K562 (cell line): ENCODE data around the gene REEP6. TPM values are rescaled to one million over a fixed set of nuclear protein-coding genes. Genes with fewer than 3 reads are reported as not detected.

Source experiments
- ASH1L ChIP-seq: fragments of 450-650 bp; IDR thresholded peaks from 2 replicates; pipeline ENCODE4 v1.6.1; 2018; ENCODE audit warnings: borderline replicate concordance, mild to moderate bottlenecking, low read depth; ENCODE audit not compliant: partially characterized antibody
- ATF1 ChIP-seq, 2 experiments: fragments of 450-650 bp in 1 of 2; IDR thresholded peaks; 2 replicates each; pipeline ENCODE4 v1.6.1; 2016; ENCODE audit warnings: missing compliant biosample characterization in 1 of 2, missing genetic modification characterization in 1 of 2
- CCNT2 ChIP-seq: IDR thresholded peaks from 2 replicates; pipeline ENCODE4 v1.6.1; 2011; ENCODE audit warnings: borderline replicate concordance, low read depth, mild to moderate bottlenecking, moderate library complexity, mixed read lengths, low read length; ENCODE audit not compliant: insufficient read length; ENCODE audit errors: extremely low read depth
- CGGBP1 ChIP-seq: fragments of 250-450 bp; sonication (Bioruptor Pico); IDR thresholded peaks from 2 replicates; pipeline ENCODE4 v1.9.0; 2021; ENCODE audit warnings: mild to moderate bottlenecking
- MAZ ChIP-seq, 2 experiments: fragments of 450-650 bp in 1 of 2; sonication (generic) in 1 of 2; formaldehyde crosslinking; IDR thresholded peaks in 1 of 2; conservative IDR thresholded peaks in 1 of 2; 2 replicates each; pipeline versions ENCODE4 v1.4.0 to v1.5.0; 2020; ENCODE audit warnings: mild to moderate bottlenecking in 1 of 2, missing genetic modification reagents in 1 of 2
- NCOA2 ChIP-seq, 2 experiments: fragments of 450-650 bp; IDR thresholded peaks; 2 replicates each; pipeline ENCODE4 v1.6.1; 2018; ENCODE audit warnings: mild to moderate bottlenecking in 2 of 2, moderate library complexity in 1 of 2; ENCODE audit not compliant: partially characterized antibody in 2 of 2
- POLR2B ChIP-seq: fragments of 450-650 bp; IDR thresholded peaks from 2 replicates; pipeline ENCODE4 v1.6.1; 2018; ENCODE audit warnings: low read depth; ENCODE audit not compliant: partially characterized antibody
- TRIM25 ChIP-seq: fragments of 450-650 bp; IDR thresholded peaks from 2 replicates; pipeline ENCODE4 v1.7.0; 2016; ENCODE audit warnings: borderline replicate concordance
- polyA plus RNA-seq, 8 experiments: library from polyadenylated mRNA; depleted of rRNA in 4 of 8; stranded (reverse) in 5 of 8; unstranded in 3 of 8; fragments of >200 nt; fragmentation: Nextera tagmentation in 2 of 8; fragmentation: Illumina TruSeq in 1 of 8; extraction: Ambion mirVana in 2 of 8; extraction: Trizol in 1 of 8; gene quantifications; 2 replicates each; pipeline versions ENCODE4 v1.2.1 to v1.2.3, GENCODE V29; 2011 to 2014; ENCODE audit warnings: inconsistent platforms in 1 of 8, missing spikeins in 1 of 8
- total RNA-seq, 7 experiments: library from RNA; depleted of rRNA in 6 of 7; stranded (reverse); fragments of >200 nt in 6 of 7; fragmentation: Illumina TruSeq in 2 of 7; extraction: Trizol in 2 of 7; gene quantifications; 2 replicates each; pipeline versions ENCODE4 v1.2.1 to v1.2.3, GENCODE V29; 2011 to 2021; ENCODE audit warnings: low replicate concordance in 1 of 7
- TF ChIP-seq, protein P1 (sequence below): sonication (generic); formaldehyde crosslinking; IDR thresholded peaks from 2 replicates; pipeline ENCODE4 v1.8.0; 2022; ENCODE audit warnings: mild to moderate bottlenecking, missing genetic modification reagents
- TF ChIP-seq, protein P2 (sequence below): fragments of 250-450 bp; sonication (Bioruptor Pico); IDR thresholded peaks from 2 replicates; pipeline ENCODE4 v1.4.0; 2020; ENCODE audit warnings: mild to moderate bottlenecking
- TF ChIP-seq, protein P3 (sequence below): fragments of 250-450 bp; sonication (Bioruptor Pico); IDR thresholded peaks from 2 replicates; pipeline ENCODE4 v1.8.0; 2021; ENCODE audit warnings: mild to moderate bottlenecking, moderate library complexity

The REEP6 gene
- total and polyA plus RNA-seq, 9 of the 15 experiments (the other 6 are each of a cell fraction or from before 2014, with no cell fraction given): 1.2 to 64.2 (median 12.7) TPM

DNA sequence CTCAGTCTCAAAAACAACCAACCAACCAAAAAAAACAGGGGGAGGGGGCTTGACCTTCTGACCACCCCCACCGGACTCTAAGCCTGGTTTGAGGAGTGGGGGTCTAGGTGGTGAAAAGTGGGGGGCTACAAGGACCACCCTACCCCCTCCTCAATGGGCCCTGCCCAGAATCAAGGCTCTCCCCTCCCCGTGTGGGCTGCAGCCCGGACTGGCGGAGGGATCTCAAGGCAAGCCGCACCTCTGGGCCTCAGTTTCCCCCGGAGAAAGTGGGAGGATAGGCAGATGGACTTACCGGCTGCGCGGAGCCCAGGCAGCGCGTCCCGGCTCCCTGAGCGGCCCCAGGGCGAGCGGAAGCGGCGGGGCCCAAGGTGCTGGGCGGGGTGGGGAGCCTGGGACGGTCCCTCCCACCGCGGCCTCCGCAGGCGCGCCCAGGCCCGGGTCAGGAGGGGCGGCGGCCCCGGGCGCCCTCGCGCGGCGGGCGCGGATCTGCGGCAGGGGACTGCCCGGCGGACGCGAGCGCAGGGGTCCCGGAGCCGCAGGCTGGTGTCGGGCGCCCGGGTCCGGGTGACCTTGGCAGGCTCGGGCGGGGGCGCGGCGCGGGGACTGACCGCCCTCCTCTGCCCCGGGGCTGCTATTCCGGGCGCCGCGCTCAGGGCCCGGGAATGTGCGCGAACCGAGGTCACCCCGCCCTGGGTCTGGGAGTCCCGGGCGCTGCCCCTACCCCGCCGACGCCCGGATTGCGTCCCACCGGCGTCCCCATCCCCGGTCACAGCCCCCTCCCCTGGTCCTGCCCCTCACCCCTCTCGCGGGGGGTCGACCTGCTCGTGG is 21.9 kb downstream of the REEP6 start, which contains the start of gene ADAMTSL5 (continued):
- TF ChIP-seq, protein P1, sequence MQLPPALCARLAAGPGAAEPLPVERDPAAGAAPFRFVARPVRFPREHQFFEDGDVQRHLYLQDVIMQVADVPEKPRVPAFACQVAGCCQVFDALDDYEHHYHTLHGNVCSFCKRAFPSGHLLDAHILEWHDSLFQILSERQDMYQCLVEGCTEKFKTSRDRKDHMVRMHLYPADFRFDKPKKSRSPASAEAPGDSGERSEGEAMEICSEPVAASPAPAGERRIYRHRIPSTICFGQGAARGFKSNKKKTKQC: no peak
- TF ChIP-seq ASH1L (no peak), TRIM25 (0 out of 2 replicates have a peak, but pooled peaks have one; percentile 65), CCNT2 (peak; percentile 82), NCOA2 (IDR thresholded peaks at IDR 0.05; ENCODE audit: partially characterized antibody in 2 of 2) (no peak), ATF1 (CRISPR knock-in tag; IDR thresholded peaks at IDR 0.05) (no peak), ATF1 (tag; IDR thresholded peaks at IDR 0.05) (no peak), CGGBP1 (CRISPR knock-in tag) (no peak), MAZ (CRISPR knock-in tag; conservative IDR thresholded peaks at IDR 0.05 in 1 of 2, IDR thresholded peaks at IDR 0.05 in 1 of 2) (peak; percentile 65 to 81; a peak in 3 of 4 replicates), POLR2B (peak; percentile 27)
- TF ChIP-seq, protein P2, sequence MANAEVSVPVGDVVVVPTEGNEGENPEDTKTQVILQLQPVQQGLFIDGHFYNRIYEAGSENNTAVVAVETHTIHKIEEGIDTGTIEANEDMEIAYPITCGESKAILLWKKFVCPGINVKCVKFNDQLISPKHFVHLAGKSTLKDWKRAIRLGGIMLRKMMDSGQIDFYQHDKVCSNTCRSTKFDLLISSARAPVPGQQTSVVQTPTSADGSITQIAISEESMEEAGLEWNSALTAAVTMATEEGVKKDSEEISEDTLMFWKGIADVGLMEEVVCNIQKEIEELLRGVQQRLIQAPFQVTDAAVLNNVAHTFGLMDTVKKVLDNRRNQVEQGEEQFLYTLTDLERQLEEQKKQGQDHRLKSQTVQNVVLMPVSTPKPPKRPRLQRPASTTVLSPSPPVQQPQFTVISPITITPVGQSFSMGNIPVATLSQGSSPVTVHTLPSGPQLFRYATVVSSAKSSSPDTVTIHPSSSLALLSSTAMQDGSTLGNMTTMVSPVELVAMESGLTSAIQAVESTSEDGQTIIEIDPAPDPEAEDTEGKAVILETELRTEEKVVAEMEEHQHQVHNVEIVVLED: no peak
- TF ChIP-seq, protein P3, sequence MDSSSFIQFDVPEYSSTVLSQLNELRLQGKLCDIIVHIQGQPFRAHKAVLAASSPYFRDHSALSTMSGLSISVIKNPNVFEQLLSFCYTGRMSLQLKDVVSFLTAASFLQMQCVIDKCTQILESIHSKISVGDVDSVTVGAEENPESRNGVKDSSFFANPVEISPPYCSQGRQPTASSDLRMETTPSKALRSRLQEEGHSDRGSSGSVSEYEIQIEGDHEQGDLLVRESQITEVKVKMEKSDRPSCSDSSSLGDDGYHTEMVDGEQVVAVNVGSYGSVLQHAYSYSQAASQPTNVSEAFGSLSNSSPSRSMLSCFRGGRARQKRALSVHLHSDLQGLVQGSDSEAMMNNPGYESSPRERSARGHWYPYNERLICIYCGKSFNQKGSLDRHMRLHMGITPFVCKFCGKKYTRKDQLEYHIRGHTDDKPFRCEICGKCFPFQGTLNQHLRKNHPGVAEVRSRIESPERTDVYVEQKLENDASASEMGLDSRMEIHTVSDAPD: no peak
